GM23248 (cell line): ENCODE measurements around the gene GNPTG. TPM values are rescaled to one million over a fixed set of nuclear protein-coding genes. Genes with fewer than 3 reads are reported as not detected.

ENCODE experiments used
- DNase-seq: peaks from one replicate; pipeline ENCODE4 v3.0.0-alpha.2; 2015
- H2AFZ ChIP-seq: fragments of 200-600 bp; sonication (generic); 2 replicates; pipeline ENCODE4 v1.6.1; 2016; ENCODE audit warnings: antibody characterized with exemption
- H3F3A ChIP-seq: fragments of 200-600 bp; sonication (generic); 2 replicates; pipeline ENCODE4 v1.6.1; 2016; ENCODE audit warnings: mild to moderate bottlenecking, antibody characterized with exemption, mixed run types; ENCODE audit not compliant: insufficient read depth
- H3K27ac ChIP-seq: fragments of 200-600 bp; sonication (generic); 2 replicates; pipeline ENCODE4 v1.5.1; 2016; ENCODE audit warnings: mild to moderate bottlenecking
- H3K27me3 ChIP-seq: fragments of 200-600 bp; sonication (generic); replicated peaks from 2 replicates; pipeline ENCODE4 v1.6.1; 2016; ENCODE audit warnings: mild to moderate bottlenecking; ENCODE audit not compliant: insufficient read depth
- H3K36me3 ChIP-seq: fragments of 200-600 bp; sonication (generic); 2 replicates; pipeline ENCODE4 v1.6.1; 2016; ENCODE audit warnings: low read depth, mild to moderate bottlenecking
- H3K4me1 ChIP-seq: fragments of 200-600 bp; sonication (generic); 2 replicates; pipeline ENCODE4 v1.6.1; 2016; ENCODE audit warnings: mild to moderate bottlenecking; ENCODE audit not compliant: insufficient read depth
- H3K4me2 ChIP-seq: fragments of 200-600 bp; sonication (generic); one replicate; pipeline ENCODE4 v1.6.1; 2016; ENCODE audit warnings: mild to moderate bottlenecking; ENCODE audit not compliant: unreplicated experiment
- H3K4me3 ChIP-seq: fragments of 200-600 bp; sonication (generic); 2 replicates; pipeline ENCODE4 v1.5.1; 2016; ENCODE audit warnings: mild to moderate bottlenecking
- H3K79me2 ChIP-seq: fragments of 200-600 bp; sonication (generic); 2 replicates; pipeline ENCODE4 v1.6.1; 2016; ENCODE audit warnings: mild to moderate bottlenecking; ENCODE audit not compliant: insufficient read depth
- H3K9ac ChIP-seq: fragments of 200-600 bp; sonication (generic); 2 replicates; pipeline ENCODE4 v1.6.1; 2016; ENCODE audit warnings: mild to moderate bottlenecking
- H3K9me2 ChIP-seq: fragments of 200-600 bp; sonication (generic); 2 replicates; pipeline ENCODE4 v1.6.1; 2016; ENCODE audit warnings: mixed run types, mild to moderate bottlenecking, moderate library complexity; ENCODE audit not compliant: insufficient read depth
- H3K9me3 ChIP-seq: fragments of 200-600 bp; sonication (generic); one replicate; pipeline ENCODE4 v1.6.1; 2017; ENCODE audit warnings: low read depth
- H4K20me1 ChIP-seq: fragments of 200-600 bp; sonication (generic); 2 replicates; pipeline ENCODE4 v1.6.0; 2016; ENCODE audit not compliant: insufficient read depth
- EZH2 ChIP-seq: fragments of 200-600 bp; sonication (generic); IDR thresholded peaks from 2 replicates; pipeline ENCODE4 v1.6.1; 2018; ENCODE audit warnings: antibody characterized with exemption, mild to moderate bottlenecking; ENCODE audit not compliant: insufficient read depth, poor library complexity, severe bottlenecking
- EZH2phosphoT487 ChIP-seq: fragments of 200-600 bp; sonication (generic); IDR thresholded peaks from 2 replicates; pipeline ENCODE4 v1.6.1; 2018; ENCODE audit warnings: antibody characterized with exemption, moderate library complexity, mild to moderate bottlenecking, low read depth; ENCODE audit not compliant: insufficient read depth
- WGBS, 2 experiments: methylation state at CpG; one replicate each; pipeline ENCODE4 v1.1.6; 2015 to 2017; ENCODE audit warnings: low lambda C conversion rate in 2 of 2, low coverage in 1 of 2; ENCODE audit errors: missing lambda C conversion rate in 2 of 2; 5-methylcytosine and 5-hydroxymethylcytosine counted together
- in situ Hi-C: fragments of 300-500 bp; cut with MboI; formaldehyde crosslinking; loops from 2 replicates; pipeline ENCODE4 v1.15.0; 2020
- polyA plus RNA-seq: library from polyadenylated mRNA; unstranded; fragments of >200 nt; fragmentation: Nextera tagmentation; extraction: Ambion mirVana; gene quantifications from 2 replicates; pipeline ENCODE4 v1.2.1, GENCODE V29; 2016
- total RNA-seq: library from RNA; depleted of rRNA; stranded (reverse); fragments of >200 nt; shearing (Covaris generic); gene quantifications from 2 replicates; pipeline ENCODE4 v1.2.3, GENCODE V29; 2014

GNPTG gene
- total and polyA plus RNA-seq, 2 experiments from 2014 or later: 85.8 to 99.9 TPM

DNA sequence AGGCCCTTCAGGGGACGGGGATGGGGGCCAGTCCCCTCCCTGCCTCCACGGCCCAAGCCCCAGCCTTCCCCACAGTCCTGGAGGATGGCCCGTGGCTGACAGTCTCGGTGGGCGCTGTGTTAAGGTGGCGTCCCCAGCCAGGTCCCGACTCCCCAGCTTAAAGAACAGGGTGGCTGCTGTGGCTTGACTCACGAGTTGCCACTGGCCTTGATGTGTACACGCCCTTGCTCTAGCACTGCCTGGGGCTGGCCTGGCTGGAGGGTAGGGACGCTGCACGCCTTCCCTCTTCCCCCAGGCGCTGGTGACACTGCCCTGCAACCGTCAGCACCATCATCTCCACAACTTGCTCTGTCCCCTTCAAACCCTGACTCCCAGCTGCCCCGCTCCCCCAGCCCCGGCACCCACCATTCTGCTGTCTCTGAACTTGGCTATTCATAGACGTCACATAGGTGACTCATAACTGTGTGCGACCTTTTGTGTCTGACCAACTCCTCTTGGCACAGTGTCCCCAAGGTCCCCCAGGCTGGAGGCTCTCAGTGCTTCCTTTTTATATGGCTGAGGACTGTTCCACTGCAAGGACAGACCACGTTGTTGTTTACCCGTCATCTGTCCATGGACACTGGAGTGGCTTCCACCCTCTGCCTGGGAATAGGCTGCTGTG, 6.3 kb downstream of the GNPTG start:
- Histone ChIP-seq H2AFZ (no peak overlapping the region), H3K36me3 (peaks cover 4% of the 10 kb centered on the region; the same call in 1 of the 2 replicates), H3K27me3 (no peaks in the 10 kb centered on the region), H3F3A (no peaks in the 10 kb centered on the region), H3K4me1 (peaks cover 2% of the 10 kb centered on the region; the same call in 1 of the 2 replicates), H3K9ac (no peak overlapping the region), H3K79me2 (peaks cover 98% of the 10 kb centered on the region), H3K4me2 (no peak overlapping the region), H3K4me3 (no peak overlapping the region), H3K9me2 (no peaks in the 10 kb centered on the region), H3K27ac (no peak overlapping the region), H3K9me3 (no peaks in the 10 kb centered on the region), H4K20me1 (no peaks in the 10 kb centered on the region)
- TF ChIP-seq EZH2phosphoT487 (no peak), EZH2 (no peak)
- DNase-seq: peak; percentile 36
- 66 to 74% methylated on average over 12 to 19 of the region's 19 CpGs for WGBS, 2 experiments
- in situ Hi-C loops: no loop called here

DNA sequence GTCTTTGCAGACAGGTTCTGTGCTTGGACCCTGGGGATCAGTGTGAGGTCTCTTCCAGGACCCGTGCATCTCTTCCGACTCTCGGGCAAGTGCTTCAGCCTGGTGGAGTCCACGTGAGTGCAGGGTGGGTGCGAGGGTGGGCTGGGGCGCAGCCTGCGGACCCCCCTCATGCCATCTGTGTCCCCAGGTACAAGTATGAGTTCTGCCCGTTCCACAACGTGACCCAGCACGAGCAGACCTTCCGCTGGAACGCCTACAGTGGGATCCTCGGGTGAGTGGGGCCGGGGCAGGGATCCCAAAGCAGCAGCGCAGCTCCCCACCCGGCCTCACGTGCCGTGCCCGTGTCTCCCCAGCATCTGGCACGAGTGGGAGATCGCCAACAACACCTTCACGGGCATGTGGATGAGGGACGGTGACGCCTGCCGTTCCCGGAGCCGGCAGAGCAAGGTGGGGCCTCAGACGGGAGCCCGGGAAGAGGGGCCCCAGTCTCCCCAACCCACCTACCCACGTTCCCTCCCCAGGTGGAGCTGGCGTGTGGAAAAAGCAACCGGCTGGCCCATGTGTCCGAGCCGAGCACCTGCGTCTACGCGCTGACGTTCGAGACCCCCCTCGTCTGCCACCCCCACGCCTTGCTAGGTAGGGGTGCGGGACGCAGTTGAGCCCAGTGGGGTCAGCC, 10.1 kb downstream of the GNPTG start:
- H2AFZ ChIP-seq: no peak overlapping the region
- peaks cover 14% of the 10 kb centered on the region for H3K36me3 ChIP-seq
- H3K79me2 ChIP-seq: peaks cover 69% of the 10 kb centered on the region
- no peaks in the 10 kb centered on the region for H3K27me3 ChIP-seq
- H3K9me3 ChIP-seq: no peaks in the 10 kb centered on the region
- TF ChIP-seq EZH2 (no peak), EZH2phosphoT487 (no peak)
- in situ Hi-C loops: no loop called here
- no peaks in the 10 kb centered on the region for H3K9me2 ChIP-seq
- H3F3A ChIP-seq: no peaks in the 10 kb centered on the region
- no peak overlapping the region for H3K4me3 ChIP-seq
- no peak for DNase-seq
- 91% methylated on average over 32 to 43 of the region's 43 CpGs for WGBS, 2 experiments
- H4K20me1 ChIP-seq: no peaks in the 10 kb centered on the region
- H3K9ac ChIP-seq: no peak overlapping the region
- H3K4me2 ChIP-seq: no peak overlapping the region
- no peaks in the 10 kb centered on the region for H3K4me1 ChIP-seq
- H3K27ac ChIP-seq: no peak overlapping the region

DNA sequence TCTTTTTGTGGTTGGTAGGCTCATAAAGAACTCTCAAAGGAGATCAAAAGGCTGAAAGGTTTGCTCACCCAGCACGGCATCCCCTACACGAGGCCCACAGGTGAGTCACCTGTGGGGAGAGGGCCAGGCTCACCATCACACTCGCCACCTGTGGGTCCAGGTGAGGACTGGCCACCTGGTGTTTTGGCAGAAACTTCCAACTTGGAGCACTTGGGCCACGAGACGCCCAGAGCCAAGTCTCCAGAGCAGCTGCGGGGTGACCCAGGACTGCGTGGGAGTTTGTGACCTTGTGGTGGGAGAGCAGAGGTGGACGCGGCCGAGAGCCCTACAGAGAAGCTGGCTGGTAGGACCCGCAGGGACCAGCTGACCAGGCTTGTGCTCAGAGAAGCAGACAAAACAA, 11.1 kb downstream of the GNPTG start:
- TF ChIP-seq EZH2 (no peak), EZH2phosphoT487 (no peak)
- H3K4me2 ChIP-seq: no peak overlapping the region
- WGBS, 2 experiments: 93 to 94% methylated on average over 11 of the region's 11 CpGs
- no peak overlapping the region for H2AFZ ChIP-seq
- no peaks in the 10 kb centered on the region for H3K9me3 ChIP-seq
- peaks cover 61% of the 10 kb centered on the region for H3K79me2 ChIP-seq
- H3K27ac ChIP-seq: no peak overlapping the region
- DNase-seq: no peak
- no peaks in the 10 kb centered on the region for H3K4me1 ChIP-seq
- peaks cover 14% of the 10 kb centered on the region for H3K36me3 ChIP-seq
- no peak overlapping the region for H3K4me3 ChIP-seq
- no peaks in the 10 kb centered on the region for H4K20me1 ChIP-seq
- no peaks in the 10 kb centered on the region for H3K9me2 ChIP-seq
- in situ Hi-C loops: no loop called here
- no peaks in the 10 kb centered on the region for H3F3A ChIP-seq
- no peaks in the 10 kb centered on the region for H3K27me3 ChIP-seq
- no peak overlapping the region for H3K9ac ChIP-seq

DNA sequence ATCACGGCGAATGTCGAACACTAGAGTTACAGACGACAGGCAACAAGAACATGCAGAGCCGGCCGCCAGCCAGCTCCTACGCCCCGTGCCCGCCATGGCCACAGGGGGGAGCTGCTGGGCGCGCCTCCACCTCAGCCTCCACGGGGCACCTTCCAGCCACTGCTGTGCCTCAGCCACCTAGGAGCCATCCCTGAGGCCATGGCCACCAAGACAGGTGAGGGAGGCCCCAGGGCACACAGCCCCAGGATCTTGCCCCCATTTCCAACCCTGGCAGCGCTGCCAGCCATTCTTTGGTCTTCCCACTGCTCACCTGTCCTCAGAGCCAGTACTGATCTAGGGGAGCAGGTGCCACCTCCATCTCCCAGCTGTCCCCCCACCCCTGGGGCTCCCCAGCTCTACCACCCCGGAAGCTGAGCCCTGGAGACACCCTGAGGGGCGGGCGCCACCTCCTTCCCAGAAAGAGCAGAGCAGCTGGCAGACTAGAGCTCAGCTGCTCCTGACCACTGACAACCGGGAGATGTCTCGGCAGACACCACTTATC, 11.8 kb downstream of the GNPTG start:
- H3K9ac ChIP-seq: no peak overlapping the region
- no peaks in the 10 kb centered on the region for H3K27me3 ChIP-seq
- in situ Hi-C loops: no loop called here
- no peaks in the 10 kb centered on the region for H3K9me2 ChIP-seq
- TF ChIP-seq EZH2 (no peak), EZH2phosphoT487 (no peak)
- peaks cover 14% of the 10 kb centered on the region for H3K36me3 ChIP-seq
- no peaks in the 10 kb centered on the region for H4K20me1 ChIP-seq
- no peaks in the 10 kb centered on the region for H3K9me3 ChIP-seq
- no peak overlapping the region for H2AFZ ChIP-seq
- peaks cover 53% of the 10 kb centered on the region for H3K79me2 ChIP-seq
- H3F3A ChIP-seq: no peaks in the 10 kb centered on the region
- WGBS, 2 experiments: 67 to 71% methylated on average over 18 of the region's 18 CpGs
- DNase-seq: peak; percentile 67
- H3K27ac ChIP-seq: no peak overlapping the region
- H3K4me1 ChIP-seq: no peaks in the 10 kb centered on the region
- no peak overlapping the region for H3K4me2 ChIP-seq
- no peak overlapping the region for H3K4me3 ChIP-seq
